IPS DF 6.9 (cell line): ENCODE results near the gene CRIM1.

Source experiments
- DNase-seq: peaks from one replicate; pipeline ENCODE4 v3.0.0-alpha.2; 2013; ENCODE audit warnings: low read depth, low spot score
- H3K27ac ChIP-seq: one replicate; pipeline ENCODE4 v1.5.1; 2013; ENCODE audit warnings: low read length, control low read depth
- H3K27me3 ChIP-seq: 2 replicates; pipeline ENCODE4 v1.6.1; 2013; ENCODE audit warnings: mild to moderate bottlenecking, low read length; ENCODE audit not compliant: control insufficient read depth, insufficient read depth
- H3K36me3 ChIP-seq: 2 replicates; pipeline ENCODE4 v1.6.1; 2013; ENCODE audit warnings: low read length; ENCODE audit not compliant: control insufficient read depth, insufficient read depth
- H3K4me1 ChIP-seq: 2 replicates; pipeline ENCODE4 v1.6.1; 2013; ENCODE audit warnings: low read length; ENCODE audit not compliant: control insufficient read depth, insufficient read depth
- H3K4me3 ChIP-seq: 2 replicates; pipeline ENCODE4 v1.5.1; 2013; ENCODE audit warnings: mild to moderate bottlenecking, low read length
- H3K9me3 ChIP-seq: 2 replicates; pipeline ENCODE4 v1.6.1; 2013; ENCODE audit warnings: low read length, inconsistent platforms; ENCODE audit not compliant: control insufficient read depth, insufficient read depth
- WGBS: extraction: QIAGEN DNeasy Blood & Tissue Kit; methylation state at CpG from one replicate; pipeline ENCODE4 v1.1.7; 2013; ENCODE audit warnings: mixed read lengths, missing lambda C conversion rate; ENCODE audit not compliant: insufficient read length, insufficient coverage; 5-methylcytosine and 5-hydroxymethylcytosine counted together

The CRIM1 gene

GRCh38 chr2:36333350-36334012 is 22.1 kb upstream of the CRIM1 start:
- no peaks in the 10 kb centered on the region for H3K27me3 ChIP-seq
- no peak overlapping the region for H3K4me3 ChIP-seq
- no peak overlapping the region for H3K27ac ChIP-seq
- no CpG with 5 or more reads among the region's 4 CpGs for WGBS
- no peaks in the 10 kb centered on the region for H3K9me3 ChIP-seq
- H3K4me1 ChIP-seq: no peaks in the 10 kb centered on the region
- H3K36me3 ChIP-seq: no peaks in the 10 kb centered on the region
- DNase-seq: no peak

GRCh38 chr2:36335597-36335996 is 20.0 kb upstream of the CRIM1 start:
- 100% methylated on average over 2 of the region's 5 CpGs for WGBS
- H3K4me3 ChIP-seq: no peak overlapping the region
- H3K27me3 ChIP-seq: no peaks in the 10 kb centered on the region
- H3K27ac ChIP-seq: no peak overlapping the region
- H3K36me3 ChIP-seq: no peaks in the 10 kb centered on the region
- no peaks in the 10 kb centered on the region for H3K9me3 ChIP-seq
- DNase-seq: no peak
- H3K4me1 ChIP-seq: no peaks in the 10 kb centered on the region; the same call in 1 of the 2 replicates

GRCh38 chr2:36336321-36336720 is 19.3 kb upstream of the CRIM1 start:
- Histone ChIP-seq H3K4me3 (no peak overlapping the region), H3K4me1 (no peaks in the 10 kb centered on the region; the same call in 1 of the 2 replicates), H3K36me3 (no peaks in the 10 kb centered on the region), H3K27ac (no peak overlapping the region), H3K27me3 (no peaks in the 10 kb centered on the region), H3K9me3 (no peaks in the 10 kb centered on the region)
- WGBS: no CpG with 5 or more reads among the region's 2 CpGs
- no peak for DNase-seq

GRCh38 chr2:36337354-36337753 is 18.2 kb upstream of the CRIM1 start:
- H3K9me3 ChIP-seq: no peaks in the 10 kb centered on the region
- no peak for DNase-seq
- H3K36me3 ChIP-seq: no peaks in the 10 kb centered on the region
- H3K4me1 ChIP-seq: no peaks in the 10 kb centered on the region; the same call in 1 of the 2 replicates
- no peaks in the 10 kb centered on the region for H3K27me3 ChIP-seq
- no peak overlapping the region for H3K4me3 ChIP-seq
- H3K27ac ChIP-seq: no peak overlapping the region

- no peaks in the 10 kb centered on the region for H3K36me3 ChIP-seq
- no CpG with 5 or more reads among the region's 3 CpGs for WGBS
- no peak for DNase-seq
- H3K4me1 ChIP-seq: no peaks in the 10 kb centered on the region; the same call in 1 of the 2 replicates
- H3K4me3 ChIP-seq: no peak overlapping the region
- H3K27me3 ChIP-seq: no peaks in the 10 kb centered on the region
- no peaks in the 10 kb centered on the region for H3K9me3 ChIP-seq
- H3K27ac ChIP-seq: no peak overlapping the region
These were observed 17.3 kb upstream of the CRIM1 start for GRCh38 chr2:36338124-36338826.

GRCh38 chr2:36338827-36339145 is 16.8 kb upstream of the CRIM1 start:
- Histone ChIP-seq H3K27me3 (no peaks in the 10 kb centered on the region), H3K27ac (no peak overlapping the region), H3K36me3 (no peaks in the 10 kb centered on the region), H3K9me3 (no peaks in the 10 kb centered on the region), H3K4me3 (no peak overlapping the region), H3K4me1 (no peaks in the 10 kb centered on the region; the same call in 1 of the 2 replicates)
- DNase-seq: no peak
- no CpG with 5 or more reads among the region's 1 CpG for WGBS

GRCh38 chr2:36339607-36340218 is 15.9 kb upstream of the CRIM1 start:
- Histone ChIP-seq H3K9me3 (no peaks in the 10 kb centered on the region), H3K4me3 (no peak overlapping the region), H3K4me1 (no peaks in the 10 kb centered on the region; the same call in 1 of the 2 replicates), H3K36me3 (no peaks in the 10 kb centered on the region), H3K27ac (no peak overlapping the region), H3K27me3 (no peaks in the 10 kb centered on the region)
- WGBS: no CpG with 5 or more reads among the region's 6 CpGs
- DNase-seq: no peak

GRCh38 chr2:36343606-36344005 is 12.0 kb upstream of the CRIM1 start:
- H3K27me3 ChIP-seq: no peaks in the 10 kb centered on the region
- H3K36me3 ChIP-seq: no peaks in the 10 kb centered on the region
- H3K9me3 ChIP-seq: no peaks in the 10 kb centered on the region
- H3K4me1 ChIP-seq: no peaks in the 10 kb centered on the region; the same call in 1 of the 2 replicates
- no CpG with 5 or more reads among the region's 3 CpGs for WGBS
- H3K4me3 ChIP-seq: no peak overlapping the region
- DNase-seq: no peak
- H3K27ac ChIP-seq: no peak overlapping the region

- H3K27me3 ChIP-seq: no peaks in the 10 kb centered on the region
- DNase-seq: no peak
- WGBS: no CpG with 5 or more reads among the region's 2 CpGs
- H3K36me3 ChIP-seq: no peaks in the 10 kb centered on the region
- no peak overlapping the region for H3K27ac ChIP-seq
- H3K4me3 ChIP-seq: no peak overlapping the region
- H3K4me1 ChIP-seq: 0 out of 2 replicates have a peak, but pooled peaks cover 1% of the 10 kb centered on the region
- H3K9me3 ChIP-seq: no peaks in the 10 kb centered on the region
These were observed 6.9 kb upstream of the CRIM1 start for GRCh38 chr2:36348721-36349120.

GRCh38 chr2:36351291-36351690 is 4.3 kb upstream of the CRIM1 start:
- H3K4me1 ChIP-seq: 0 out of 2 replicates have a peak, but pooled peaks cover 1% of the 10 kb centered on the region
- H3K27me3 ChIP-seq: no peaks in the 10 kb centered on the region
- H3K36me3 ChIP-seq: no peaks in the 10 kb centered on the region
- WGBS: no CpG with 5 or more reads among the region's 2 CpGs
- DNase-seq: no peak
- H3K9me3 ChIP-seq: no peaks in the 10 kb centered on the region
- no peak overlapping the region for H3K27ac ChIP-seq
- no peak overlapping the region for H3K4me3 ChIP-seq
